ENCODE measurements around the gene SPRR3. TPM values are rescaled to one million over a fixed set of nuclear protein-coding genes. Genes with fewer than 3 reads are reported as not detected.

Gene SPRR3
- total RNA-seq, 2 donors from 2014 or later: not detected

DNA sequence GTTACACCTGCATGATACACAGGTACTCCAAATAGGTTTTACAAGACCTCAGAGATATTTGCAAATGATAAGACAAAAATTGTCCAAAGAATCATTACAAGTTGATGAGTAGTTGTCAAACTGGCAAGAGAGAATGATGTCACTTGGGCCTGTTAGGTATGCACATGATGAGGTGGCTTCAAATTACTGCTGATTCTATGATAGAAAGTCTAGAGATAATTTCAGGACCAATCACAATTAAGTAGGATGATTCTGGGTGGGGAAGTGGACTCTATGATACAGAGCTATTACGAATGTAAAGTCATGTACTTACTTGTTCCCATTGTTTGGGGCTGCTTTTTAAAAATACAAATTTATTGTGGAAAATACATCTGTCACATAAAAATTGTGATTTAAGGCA, 24.2 kb downstream of the SPRR3 start:
- Histone ChIP-seq H3K27me3 (no peaks in the 10 kb centered on the region), H3K4me3 (no peak overlapping the region), H3K4me1 (no peaks in the 10 kb centered on the region), H3K9me3 (no peaks in the 10 kb centered on the region), H3K27ac (no peak overlapping the region), H3K36me3 (no peaks in the 10 kb centered on the region)
- no peak for DNase-seq (ENCODE audit: low spot score)
- TF ChIP-seq, protein P1, sequence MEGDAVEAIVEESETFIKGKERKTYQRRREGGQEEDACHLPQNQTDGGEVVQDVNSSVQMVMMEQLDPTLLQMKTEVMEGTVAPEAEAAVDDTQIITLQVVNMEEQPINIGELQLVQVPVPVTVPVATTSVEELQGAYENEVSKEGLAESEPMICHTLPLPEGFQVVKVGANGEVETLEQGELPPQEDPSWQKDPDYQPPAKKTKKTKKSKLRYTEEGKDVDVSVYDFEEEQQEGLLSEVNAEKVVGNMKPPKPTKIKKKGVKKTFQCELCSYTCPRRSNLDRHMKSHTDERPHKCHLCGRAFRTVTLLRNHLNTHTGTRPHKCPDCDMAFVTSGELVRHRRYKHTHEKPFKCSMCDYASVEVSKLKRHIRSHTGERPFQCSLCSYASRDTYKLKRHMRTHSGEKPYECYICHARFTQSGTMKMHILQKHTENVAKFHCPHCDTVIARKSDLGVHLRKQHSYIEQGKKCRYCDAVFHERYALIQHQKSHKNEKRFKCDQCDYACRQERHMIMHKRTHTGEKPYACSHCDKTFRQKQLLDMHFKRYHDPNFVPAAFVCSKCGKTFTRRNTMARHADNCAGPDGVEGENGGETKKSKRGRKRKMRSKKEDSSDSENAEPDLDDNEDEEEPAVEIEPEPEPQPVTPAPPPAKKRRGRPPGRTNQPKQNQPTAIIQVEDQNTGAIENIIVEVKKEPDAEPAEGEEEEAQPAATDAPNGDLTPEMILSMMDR (IDR thresholded peaks at IDR 0.05): no peak

DNA sequence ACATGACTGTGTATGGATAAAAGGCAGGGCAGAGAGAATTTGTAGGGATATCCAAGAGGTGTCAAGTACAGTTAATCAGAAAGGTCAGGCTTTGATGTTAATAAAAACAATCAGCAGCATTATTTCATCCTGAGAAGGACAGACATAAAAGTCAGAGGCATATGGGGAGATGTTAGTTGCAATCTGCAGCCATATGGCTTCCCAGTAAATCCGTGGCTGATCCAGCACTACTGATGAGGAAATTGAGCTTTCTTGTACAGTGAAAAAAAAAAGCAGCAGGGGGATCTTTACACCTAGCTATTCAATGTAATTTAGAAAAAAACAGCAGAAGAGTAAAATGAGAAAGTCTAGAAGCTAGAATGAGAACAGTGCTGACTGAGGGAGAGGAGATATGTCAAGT, 27.2 kb downstream of the SPRR3 start:
- Histone ChIP-seq H3K27ac (no peak overlapping the region), H3K4me1 (no peaks in the 10 kb centered on the region), H3K9me3 (no peaks in the 10 kb centered on the region), H3K36me3 (no peaks in the 10 kb centered on the region), H3K4me3 (no peak overlapping the region), H3K27me3 (no peaks in the 10 kb centered on the region)
- DNase-seq (ENCODE audit: low spot score): no peak
- TF ChIP-seq, protein P1 (IDR thresholded peaks at IDR 0.05): no peak

DNA sequence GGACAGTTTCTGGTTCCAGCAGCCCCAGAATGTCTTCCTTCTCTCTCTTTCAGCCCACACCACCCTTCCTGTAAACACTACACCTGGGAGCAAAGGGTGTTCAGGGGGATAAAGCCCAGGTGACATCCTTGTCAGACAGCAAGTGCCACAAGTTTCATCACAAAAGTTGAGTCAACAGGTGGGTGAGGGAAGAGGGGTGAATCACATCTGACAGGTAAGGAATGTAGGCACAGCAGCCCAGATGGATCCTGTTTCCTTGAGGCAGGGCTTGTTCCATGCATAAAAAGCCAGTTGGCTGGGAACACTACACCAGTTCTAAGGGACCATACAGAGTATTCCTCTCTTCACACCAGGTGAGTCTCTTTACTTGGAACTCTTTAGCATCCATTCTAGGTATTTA, 29.3 kb downstream of the SPRR3 start, which contains the start of gene SPRR1B:
SPRR1B (plus strand) TSS at position 309 of the 400 bp plus-strand sequence. CDS start 1,143 bp downstream, outside the sequence.
- H3K4me1 ChIP-seq: no peaks in the 10 kb centered on the region
- no peaks in the 10 kb centered on the region for H3K36me3 ChIP-seq

DNA sequence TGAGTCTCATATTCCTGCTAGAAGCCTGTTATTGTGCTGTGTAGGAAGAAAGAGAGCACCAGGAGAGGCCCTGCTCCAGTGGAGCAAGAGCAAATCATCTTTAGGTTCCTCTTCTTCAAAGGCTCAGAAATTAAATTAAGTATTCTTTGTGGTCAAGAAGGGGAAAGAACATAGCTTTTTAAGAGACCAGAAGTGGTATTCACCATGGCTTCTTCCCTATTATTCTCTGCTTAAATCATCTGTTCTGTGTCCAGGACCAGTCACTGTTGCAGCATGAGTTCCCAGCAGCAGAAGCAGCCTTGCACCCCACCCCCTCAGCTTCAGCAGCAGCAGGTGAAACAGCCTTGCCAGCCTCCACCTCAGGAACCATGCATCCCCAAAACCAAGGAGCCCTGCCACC, 30.5 kb downstream of the SPRR3 start:
- TF ChIP-seq, protein P1 (IDR thresholded peaks at IDR 0.05): no peak
- H3K9me3 ChIP-seq: no peaks in the 10 kb centered on the region
- H3K4me1 ChIP-seq: no peaks in the 10 kb centered on the region
- no peak overlapping the region for H3K27ac ChIP-seq
- H3K4me3 ChIP-seq: no peak overlapping the region
- no peak for DNase-seq (ENCODE audit: low spot score)
- no peaks in the 10 kb centered on the region for H3K36me3 ChIP-seq
- no peaks in the 10 kb centered on the region for H3K27me3 ChIP-seq

More for the DNA sequence above, 29.3 kb downstream of the SPRR3 start, which contains the start of gene SPRR1B:
- no peaks in the 10 kb centered on the region for H3K9me3 ChIP-seq
- no peaks in the 10 kb centered on the region for H3K27me3 ChIP-seq
- TF ChIP-seq, protein P1 (IDR thresholded peaks at IDR 0.05): no peak
- H3K4me3 ChIP-seq: no peak within 1 kb of the TSS
- DNase-seq (ENCODE audit: low spot score): no peak
- H3K27ac ChIP-seq: no peak within 1 kb of the TSS

DNA sequence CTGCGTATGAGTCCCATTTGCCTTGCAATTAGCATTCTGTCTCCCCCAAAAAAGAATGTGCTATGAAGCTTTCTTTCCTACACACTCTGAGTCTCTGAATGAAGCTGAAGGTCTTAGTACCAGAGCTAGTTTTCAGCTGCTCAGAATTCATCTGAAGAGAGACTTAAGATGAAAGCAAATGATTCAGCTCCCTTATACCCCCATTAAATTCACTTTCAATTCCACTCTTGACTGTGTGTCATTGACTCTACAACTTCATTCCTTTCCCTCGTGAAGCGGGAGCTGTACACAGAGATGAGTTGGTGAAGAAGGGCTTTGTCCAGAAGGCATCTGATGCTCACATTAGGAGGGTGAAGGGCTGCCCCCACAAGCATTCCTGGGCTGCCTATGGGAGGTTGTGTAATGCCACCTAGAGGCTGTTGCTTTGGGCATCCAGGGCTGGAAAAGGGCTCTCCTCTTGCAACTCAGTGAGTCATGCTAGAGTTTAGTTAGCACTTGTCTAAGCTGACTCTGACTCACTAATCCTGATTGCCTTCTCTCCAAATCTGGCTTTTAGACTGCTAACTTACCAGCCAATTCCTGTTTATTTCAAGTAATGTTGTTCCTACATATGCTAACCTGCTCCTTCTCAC, 31.2 kb downstream of the SPRR3 start:
- no peaks in the 10 kb centered on the region for H3K9me3 ChIP-seq

More for the DNA sequence above, 31.2 kb downstream of the SPRR3 start:
- DNase-seq (ENCODE audit: low spot score): no peak
- TF ChIP-seq, protein P1 (IDR thresholded peaks at IDR 0.05): no peak
- no peak overlapping the region for H3K27ac ChIP-seq
- no peaks in the 10 kb centered on the region for H3K36me3 ChIP-seq
- no peaks in the 10 kb centered on the region for H3K27me3 ChIP-seq
- H3K4me1 ChIP-seq: no peaks in the 10 kb centered on the region
- no peak overlapping the region for H3K4me3 ChIP-seq

All from right atrium auricular region (tissue), 2 donors.